Progenitor cell of endocrine pancreas (in vitro differentiated cells): Measurements from ENCODE around the gene THSD4. TPM values are rescaled to one million over a fixed set of nuclear protein-coding genes. Genes with fewer than 3 reads are reported as not detected.

ENCODE experiments used
- DNase-seq: peaks from one replicate; pipeline ENCODE4 v3.0.0; 2021; ENCODE audit warnings: low spot score; ENCODE audit not compliant: unreplicated experiment
- H3K27ac Mint-ChIP-seq: 2 replicates; pipeline ENCODE4 v1.8.0; 2021; ENCODE audit warnings: mild to moderate bottlenecking, moderate library complexity, mixed read lengths
- H3K27me3 Mint-ChIP-seq: 2 replicates; pipeline ENCODE4 v1.8.0; 2021; ENCODE audit warnings: mixed read lengths
- H3K36me3 Mint-ChIP-seq: 2 replicates; pipeline ENCODE4 v1.8.0; 2022; ENCODE audit warnings: mixed read lengths; ENCODE audit not compliant: insufficient read depth
- H3K4me1 Mint-ChIP-seq: 2 replicates; pipeline ENCODE4 v1.8.0; 2021; ENCODE audit warnings: low read depth, mixed read lengths
- H3K4me3 Mint-ChIP-seq: 2 replicates; pipeline ENCODE4 v1.8.0; 2021; ENCODE audit warnings: low read depth, mild to moderate bottlenecking, moderate library complexity, mixed read lengths
- H3K9me3 Mint-ChIP-seq: 2 replicates; pipeline ENCODE4 v1.8.0; 2021; ENCODE audit warnings: low read depth, mixed read lengths
- total RNA-seq: library from RNA; stranded (reverse); gene quantifications from 2 replicates; pipeline ENCODE4 v1.2.1, GENCODE V29; 2021
- TF ChIP-seq, protein P1 (sequence below): fragments of 200-600 bp; sonication (generic); IDR thresholded peaks from one replicate; pipeline ENCODE4 v1.5.0; 2021; ENCODE audit warnings: antibody characterized with exemption, mild to moderate bottlenecking; ENCODE audit not compliant: unreplicated experiment

Gene THSD4
- total RNA-seq, 1 donor from 2014 or later, result 6.8 TPM

- no peaks in the 10 kb centered on the region for H3K36me3 Mint-ChIP-seq
- H3K9me3 Mint-ChIP-seq, result no peaks in the 10 kb centered on the region
- no peak for DNase-seq
- H3K27ac Mint-ChIP-seq, result no peak overlapping the region
- H3K4me3 Mint-ChIP-seq, result no peak overlapping the region
- TF ChIP-seq, protein P1, sequence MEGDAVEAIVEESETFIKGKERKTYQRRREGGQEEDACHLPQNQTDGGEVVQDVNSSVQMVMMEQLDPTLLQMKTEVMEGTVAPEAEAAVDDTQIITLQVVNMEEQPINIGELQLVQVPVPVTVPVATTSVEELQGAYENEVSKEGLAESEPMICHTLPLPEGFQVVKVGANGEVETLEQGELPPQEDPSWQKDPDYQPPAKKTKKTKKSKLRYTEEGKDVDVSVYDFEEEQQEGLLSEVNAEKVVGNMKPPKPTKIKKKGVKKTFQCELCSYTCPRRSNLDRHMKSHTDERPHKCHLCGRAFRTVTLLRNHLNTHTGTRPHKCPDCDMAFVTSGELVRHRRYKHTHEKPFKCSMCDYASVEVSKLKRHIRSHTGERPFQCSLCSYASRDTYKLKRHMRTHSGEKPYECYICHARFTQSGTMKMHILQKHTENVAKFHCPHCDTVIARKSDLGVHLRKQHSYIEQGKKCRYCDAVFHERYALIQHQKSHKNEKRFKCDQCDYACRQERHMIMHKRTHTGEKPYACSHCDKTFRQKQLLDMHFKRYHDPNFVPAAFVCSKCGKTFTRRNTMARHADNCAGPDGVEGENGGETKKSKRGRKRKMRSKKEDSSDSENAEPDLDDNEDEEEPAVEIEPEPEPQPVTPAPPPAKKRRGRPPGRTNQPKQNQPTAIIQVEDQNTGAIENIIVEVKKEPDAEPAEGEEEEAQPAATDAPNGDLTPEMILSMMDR, result no peak
- peaks cover 6% of the 10 kb centered on the region for H3K4me1 Mint-ChIP-seq
- peaks cover 34% of the 10 kb centered on the region for H3K27me3 Mint-ChIP-seq
Observed at GRCh38 chr15:71228403-71228802, 113.1 kb downstream of the THSD4 start.

GRCh38 chr15:71230303-71230702 is 115.0 kb downstream of the THSD4 start:
- Mint-ChIP-seq H3K27me3 (peaks cover 30% of the 10 kb centered on the region), H3K27ac (no peak overlapping the region), H3K9me3 (no peaks in the 10 kb centered on the region), H3K4me3 (no peak overlapping the region), H3K4me1 (peaks cover 6% of the 10 kb centered on the region), H3K36me3 (no peaks in the 10 kb centered on the region)
- TF ChIP-seq, protein P1, result no peak
- no peak for DNase-seq

- TF ChIP-seq, protein P1, result no peak
- Mint-ChIP-seq H3K27me3 (peaks cover 36% of the 10 kb centered on the region), H3K27ac (no peak overlapping the region), H3K36me3 (no peaks in the 10 kb centered on the region), H3K4me3 (no peak overlapping the region), H3K9me3 (no peaks in the 10 kb centered on the region), H3K4me1 (peaks cover 3% of the 10 kb centered on the region)
- no peak for DNase-seq
Observed at GRCh38 chr15:71231758-71232157, 116.5 kb downstream of the THSD4 start.

DNA sequence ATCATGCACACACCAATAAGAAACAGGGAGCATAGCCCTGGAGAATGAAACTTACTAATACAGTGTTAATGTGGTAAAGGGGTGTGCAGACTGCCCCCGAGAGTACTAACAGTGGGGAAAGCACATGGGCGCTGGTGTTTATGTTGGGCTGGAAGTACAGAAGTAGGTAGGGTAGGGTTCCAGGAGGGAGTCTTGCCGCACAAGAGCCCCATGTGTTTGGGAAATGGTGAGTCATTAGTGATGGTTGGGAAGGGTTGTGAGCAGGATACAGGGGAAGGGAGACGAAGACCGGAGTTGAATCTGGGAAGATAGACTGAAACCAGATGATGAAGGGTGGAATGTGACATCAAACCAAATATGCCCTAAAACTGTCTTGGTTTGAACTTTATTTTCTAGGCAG is 117.1 kb downstream of the THSD4 start:
- Mint-ChIP-seq H3K27me3 (peaks cover 40% of the 10 kb centered on the region), H3K4me1 (no peaks in the 10 kb centered on the region), H3K4me3 (no peak overlapping the region), H3K27ac (no peak overlapping the region), H3K9me3 (no peaks in the 10 kb centered on the region), H3K36me3 (no peaks in the 10 kb centered on the region)
- no peak for DNase-seq
- TF ChIP-seq, protein P1, result no peak

DNA sequence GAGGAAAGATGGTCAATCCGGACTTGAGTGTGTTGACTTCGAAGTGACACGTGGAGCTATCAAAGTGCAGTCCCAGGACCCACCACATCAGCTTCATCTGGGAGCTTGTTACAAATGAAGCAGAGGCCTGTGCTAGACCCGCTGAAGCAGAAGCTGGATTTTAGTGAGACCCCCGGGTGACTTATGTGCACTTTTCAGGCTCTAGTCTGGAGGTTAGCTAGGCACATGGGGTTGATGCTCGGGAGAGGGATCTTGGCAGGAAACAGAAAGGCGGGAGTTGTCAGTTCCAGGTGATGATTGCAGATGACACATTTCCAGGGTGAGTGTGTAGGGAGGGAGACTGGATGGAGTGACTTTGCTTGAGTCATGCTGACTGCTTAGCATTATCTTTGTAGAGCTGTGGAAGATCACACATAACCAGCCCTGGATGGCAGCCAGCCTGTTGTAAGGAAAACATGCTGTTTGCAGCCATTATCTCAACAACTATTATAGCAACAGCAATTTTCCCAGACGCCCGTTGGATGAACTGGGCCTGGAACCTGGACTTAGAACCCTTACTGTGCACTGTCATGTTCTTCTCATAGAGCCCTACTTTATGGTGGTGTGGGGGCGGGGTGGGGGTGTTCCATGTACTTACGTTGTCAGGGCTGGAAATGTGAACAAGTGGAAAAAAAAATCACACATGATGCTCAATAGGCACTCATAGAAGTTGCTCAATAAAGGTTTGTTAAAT is 122.4 kb downstream of the THSD4 start:
- peaks cover 19% of the 10 kb centered on the region for H3K27me3 Mint-ChIP-seq
- TF ChIP-seq, protein P1, result no peak
- H3K4me3 Mint-ChIP-seq, result no peak overlapping the region
- no peaks in the 10 kb centered on the region for H3K9me3 Mint-ChIP-seq
- no peaks in the 10 kb centered on the region for H3K4me1 Mint-ChIP-seq
- no peak overlapping the region for H3K27ac Mint-ChIP-seq
- H3K36me3 Mint-ChIP-seq, result no peaks in the 10 kb centered on the region
- no peak for DNase-seq
